Measurements from ENCODE around the gene ASAP2. TPM values are rescaled to one million over a fixed set of nuclear protein-coding genes. Genes with fewer than 3 reads are reported as not detected.

The ASAP2 gene
- total RNA-seq, 4 donors from 2014 or later, result 33.2 to 62.1 (median 54.5) TPM

DNA sequence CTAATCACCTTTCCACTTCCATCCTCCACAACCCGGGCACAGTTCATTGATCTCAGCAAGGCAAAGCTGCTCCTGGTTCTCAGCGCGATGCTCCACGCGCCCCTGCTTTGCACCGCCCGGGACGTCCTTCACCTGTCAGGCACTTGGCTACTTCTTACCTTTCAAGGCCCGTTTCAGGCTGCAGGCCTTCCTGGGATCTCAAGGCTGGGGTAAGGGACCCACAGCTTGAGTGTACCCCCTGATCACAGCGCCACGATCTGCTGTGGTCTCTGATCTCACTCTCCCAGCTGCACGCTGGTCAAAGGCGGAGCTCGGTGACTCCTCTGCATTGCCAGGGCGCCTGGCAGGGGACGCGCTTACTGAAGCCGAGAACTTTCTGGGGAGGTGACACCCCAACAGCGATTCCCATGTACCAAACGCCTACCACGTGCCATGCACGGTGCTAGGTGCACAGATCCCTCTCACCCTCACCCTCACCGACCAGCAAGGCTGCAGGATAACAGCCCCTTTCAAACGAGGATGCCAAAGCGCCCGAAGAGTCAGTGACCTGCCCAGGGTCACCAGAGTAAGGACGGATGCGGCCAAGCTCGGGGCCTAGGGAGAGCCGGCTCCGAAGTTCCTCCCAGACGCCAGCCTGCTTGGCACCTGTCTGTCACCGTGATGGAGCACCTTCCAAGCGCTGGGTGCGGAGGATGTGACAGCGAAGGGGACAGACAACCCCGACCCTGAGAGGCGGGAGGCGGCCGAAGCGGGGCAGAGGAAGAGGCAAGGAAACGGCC is 215.9 kb downstream of the ASAP2 start:
- DNase-seq, result peak; percentile 45
- Histone ChIP-seq H3K4me3 (peak overlapping the region; percentile 59 to 90 (median 83)), H3K4me1 (peaks cover 11 to 34% (median 24%) of the 10 kb centered on the region in 4 donors), H3K27me3 (no peaks in the 10 kb centered on the region), H3K27ac (peak overlapping the region; percentile 90 to 98 (median 96)), H3K36me3 (no peaks in the 10 kb centered on the region), H3K9me3 (no peaks in the 10 kb centered on the region)
- whole genome bisulfite sequencing, 2 donors (ENCODE audit: low coverage in 1 of 2), result 7% methylated on average over 31 of the region's 42 CpGs; no CpG with 5 or more reads in 1 of the 2 donors
- in situ Hi-C loops (cut with MboI; ENCODE audit: low pct_ligation_motif_present in 1 of 4, low pct_unique_long_range_greater_than_20kb in 1 of 4, low sequenced_read_pairs in 3 of 4) (no loop called here), intact Hi-C loops (cut with DNase I; ENCODE audit: low total_unique reads) (no loop called here)
- TF ChIP-seq, protein P1, sequence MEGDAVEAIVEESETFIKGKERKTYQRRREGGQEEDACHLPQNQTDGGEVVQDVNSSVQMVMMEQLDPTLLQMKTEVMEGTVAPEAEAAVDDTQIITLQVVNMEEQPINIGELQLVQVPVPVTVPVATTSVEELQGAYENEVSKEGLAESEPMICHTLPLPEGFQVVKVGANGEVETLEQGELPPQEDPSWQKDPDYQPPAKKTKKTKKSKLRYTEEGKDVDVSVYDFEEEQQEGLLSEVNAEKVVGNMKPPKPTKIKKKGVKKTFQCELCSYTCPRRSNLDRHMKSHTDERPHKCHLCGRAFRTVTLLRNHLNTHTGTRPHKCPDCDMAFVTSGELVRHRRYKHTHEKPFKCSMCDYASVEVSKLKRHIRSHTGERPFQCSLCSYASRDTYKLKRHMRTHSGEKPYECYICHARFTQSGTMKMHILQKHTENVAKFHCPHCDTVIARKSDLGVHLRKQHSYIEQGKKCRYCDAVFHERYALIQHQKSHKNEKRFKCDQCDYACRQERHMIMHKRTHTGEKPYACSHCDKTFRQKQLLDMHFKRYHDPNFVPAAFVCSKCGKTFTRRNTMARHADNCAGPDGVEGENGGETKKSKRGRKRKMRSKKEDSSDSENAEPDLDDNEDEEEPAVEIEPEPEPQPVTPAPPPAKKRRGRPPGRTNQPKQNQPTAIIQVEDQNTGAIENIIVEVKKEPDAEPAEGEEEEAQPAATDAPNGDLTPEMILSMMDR (IDR thresholded peaks at IDR 0.05), result no peak
- TF ChIP-seq EP300 (IDR thresholded peaks at IDR 0.05; ENCODE audit: low read depth) (no peak), POLR2A (IDR thresholded peaks at IDR 0.05) (no peak), POLR2AphosphoS5 (IDR thresholded peaks at IDR 0.05) (no peak)

DNA sequence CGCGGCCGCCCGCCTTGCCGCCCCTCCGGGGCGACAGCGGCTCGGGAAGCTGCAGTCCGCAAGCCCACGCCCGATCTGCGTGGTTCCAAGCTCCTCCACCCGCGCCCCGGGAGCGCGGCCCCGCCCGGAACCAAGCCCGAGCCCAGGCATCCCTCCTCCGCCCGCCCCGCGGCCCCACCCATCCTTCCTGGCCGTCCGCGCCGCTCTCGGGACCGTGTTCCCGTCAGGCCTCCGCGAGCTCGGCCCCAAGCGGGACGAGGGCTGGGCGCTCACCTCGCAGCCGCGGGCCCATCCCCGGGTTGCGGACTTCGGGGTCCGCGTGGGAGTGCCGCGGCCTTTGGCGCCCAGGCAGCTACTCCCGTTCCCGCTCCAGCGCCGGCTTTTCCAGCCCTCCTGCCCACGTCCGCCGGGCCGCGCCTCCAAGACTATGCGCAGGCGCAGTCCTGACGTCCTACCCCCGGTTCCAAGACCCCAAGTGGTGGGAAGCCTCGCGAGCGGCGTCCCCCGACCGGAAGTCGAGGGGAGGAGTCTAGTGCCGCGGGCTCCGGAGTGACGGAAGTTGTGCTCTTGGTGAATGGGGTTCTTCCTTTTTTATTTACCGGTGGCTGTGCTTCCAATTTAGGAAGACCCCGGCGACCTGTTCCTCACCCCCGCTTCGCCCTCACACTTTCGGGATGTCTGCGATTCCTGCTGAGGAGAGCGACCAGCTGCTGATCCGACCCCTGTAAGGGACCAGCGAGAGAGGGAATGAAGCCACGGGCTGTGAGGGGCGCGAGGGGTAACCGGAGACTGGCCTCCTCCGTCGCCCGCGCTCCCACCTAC is 216.7 kb downstream of the ASAP2 start, which contains the start of the genes CPSF3 and ITGB1BP1:
Gene CPSF3, plus strand, starts transcription at position 555 of the 822 bp plus-strand sequence. Its CDS starts 120 bp downstream, at position 675.
Gene ITGB1BP1, minus strand, starts transcription at position 429 of the 822 bp plus-strand sequence. CDS start 4,831 bp downstream, outside the sequence.
- in situ Hi-C loops (cut with MboI; ENCODE audit: low pct_ligation_motif_present in 1 of 4, low pct_unique_long_range_greater_than_20kb in 1 of 4, low sequenced_read_pairs in 3 of 4), result no loop called here

DNA sequence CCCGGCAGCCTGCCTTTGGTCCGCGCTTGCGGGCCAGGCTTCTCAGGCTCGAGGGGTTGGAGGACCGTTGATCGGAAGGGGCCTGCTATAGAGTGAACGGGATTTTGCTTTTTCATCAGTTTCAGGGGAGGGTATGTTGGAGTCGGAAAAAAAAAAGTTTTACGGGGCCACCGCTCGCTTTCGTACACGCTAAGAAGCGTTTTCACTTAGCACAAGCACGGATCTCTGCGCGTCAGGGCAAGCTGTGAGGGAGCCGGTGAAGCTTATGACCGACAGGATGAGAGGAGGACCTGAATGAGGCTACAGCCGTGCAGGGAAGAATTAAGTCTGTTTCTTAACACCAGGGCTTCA is 217.3 kb downstream of the ASAP2 start:
- intact Hi-C loops (cut with DNase I; ENCODE audit: low total_unique reads), result no loop called here
- TF ChIP-seq EP300 (IDR thresholded peaks at IDR 0.05; ENCODE audit: low read depth) (no peak), POLR2A (IDR thresholded peaks at IDR 0.05) (no peak), POLR2AphosphoS5 (IDR thresholded peaks at IDR 0.05) (no peak)
- TF ChIP-seq, protein P1 (IDR thresholded peaks at IDR 0.05), result no peak
- in situ Hi-C loops (cut with MboI; ENCODE audit: low pct_ligation_motif_present in 1 of 4, low pct_unique_long_range_greater_than_20kb in 1 of 4, low sequenced_read_pairs in 3 of 4), result no loop called here
- Histone ChIP-seq H3K36me3 (no peaks in the 10 kb centered on the region), H3K27me3 (no peaks in the 10 kb centered on the region), H3K27ac (peak overlapping the region; percentile 90 to 98 (median 96)), H3K4me1 (peaks cover 11 to 34% (median 24%) of the 10 kb centered on the region in 4 donors), H3K9me3 (no peaks in the 10 kb centered on the region), H3K4me3 (peak overlapping the region; percentile 59 to 90 (median 83))
- 1% methylated on average over 21 of the region's 21 CpGs; no CpG with 5 or more reads in 1 of the 2 donors for WGBS, 2 donors (ENCODE audit: low coverage in 1 of 2)
- DNase-seq, result peak; percentile 24

More for the DNA sequence above, 216.7 kb downstream of the ASAP2 start, which contains the start of the genes CPSF3 and ITGB1BP1:
- Histone ChIP-seq H3K36me3 (no peaks in the 10 kb centered on the region), H3K9me3 (no peaks in the 10 kb centered on the region), H3K27me3 (no peaks in the 10 kb centered on the region), H3K27ac (peak within 1 kb of the TSS; percentile 90 to 98 (median 96)), H3K4me1 (peaks cover 11 to 34% (median 24%) of the 10 kb centered on the region in 4 donors), H3K4me3 (peak within 1 kb of the TSS; percentile 59 to 90 (median 83))
- DNase-seq, result peak; percentile 97
- WGBS, 2 donors (ENCODE audit: low coverage in 1 of 2), result 0% methylated on average over 33 of the region's 91 CpGs; no CpG with 5 or more reads in 1 of the 2 donors
- TF ChIP-seq POLR2AphosphoS5 (IDR thresholded peaks at IDR 0.05) (peak in 2 of 3 donors; percentile 54 to 79), EP300 (IDR thresholded peaks at IDR 0.05; ENCODE audit: low read depth) (no peak), POLR2A (IDR thresholded peaks at IDR 0.05) (peak; percentile 48)
- TF ChIP-seq, protein P1 (IDR thresholded peaks at IDR 0.05), result peak in 4 of 5 experiments; percentile 26 to 34 (median 32)
- intact Hi-C loops (cut with DNase I; ENCODE audit: low total_unique reads), result no loop called here

All from transverse colon (tissue), 4 donors.